Urothelium cell line (cell line): ENCODE data around the gene FBXL17.
"Not testable (repeated sequence)": the region's sequence is repeated elsewhere in the genome, so short reads cannot be mapped to it uniquely, and the experiment has no call there.

ENCODE experiments used
- DNase-seq: peaks from one replicate; pipeline ENCODE4 v3.0.0; 2011; ENCODE audit warnings: low spot score, mixed read lengths
- FAIRE-seq: peaks from 2 replicates; lab custom pipeline; 2011; peaks lifted over from hg19 to GRCh38; lab: Jason Lieb, UNC

FBXL17 gene

GRCh38 chr5:108381954-108382783, at the start of gene FBXL17:
TSS of gene FBXL17 (minus strand) at chr5:108382098.
- FAIRE-seq (peak; percentile 53), DNase-seq (peak; percentile 90)

- FAIRE-seq: no peak
- DNase-seq: no peak
These were observed 49.2 kb upstream of the FBXL17 start for GRCh38 chr5:108430931-108431608.

- DNase-seq (no peak), FAIRE-seq (no peak)
These were observed 39.8 kb upstream of the FBXL17 start for GRCh38 chr5:108421713-108422112.

- FAIRE-seq (no peak), DNase-seq (no peak)
These were observed 38.9 kb upstream of the FBXL17 start for GRCh38 chr5:108420755-108421154.

GRCh38 chr5:108420158-108420557, 38.3 kb upstream of the FBXL17 start:
- FAIRE-seq (no peak), DNase-seq (no peak)

- no peak for FAIRE-seq
- DNase-seq: no peak
These were observed 36.3 kb upstream of the FBXL17 start for GRCh38 chr5:108418197-108418596.

GRCh38 chr5:108417166-108417670, 35.3 kb upstream of the FBXL17 start:
- FAIRE-seq: no peak
- DNase-seq: no peak

- FAIRE-seq (no peak), DNase-seq (no peak)
These were observed 33.8 kb upstream of the FBXL17 start for GRCh38 chr5:108415726-108416125.

- DNase-seq (no peak), FAIRE-seq (no peak)
These were observed 27.9 kb upstream of the FBXL17 start for GRCh38 chr5:108409786-108410185.

GRCh38 chr5:108405201-108405600, 23.3 kb upstream of the FBXL17 start:
- not testable (repeated sequence) for FAIRE-seq

GRCh38 chr5:108398964-108399363, 17.1 kb upstream of the FBXL17 start:
- DNase-seq (no peak), FAIRE-seq (no peak)

More at GRCh38 chr5:108405201-108405600, 23.3 kb upstream of the FBXL17 start:
- not testable (repeated sequence) for DNase-seq

GRCh38 chr5:108396837-108397236, 14.9 kb upstream of the FBXL17 start:
- DNase-seq, FAIRE-seq: not testable (repeated sequence)

- FAIRE-seq: no peak
These were observed 5.9 kb upstream of the FBXL17 start for GRCh38 chr5:108387758-108388157.

GRCh38 chr5:108386345-108387061, 4.6 kb upstream of the FBXL17 start:
- FAIRE-seq (no peak), DNase-seq (no peak)

More at GRCh38 chr5:108387758-108388157, 5.9 kb upstream of the FBXL17 start:
- no peak for DNase-seq

- DNase-seq: no peak
- FAIRE-seq: no peak
These were observed 2.8 kb upstream of the FBXL17 start for GRCh38 chr5:108384741-108385140.

- no peak for DNase-seq
- FAIRE-seq: no peak
These were observed 959 bp upstream of the FBXL17 start for GRCh38 chr5:108382784-108383330.

- DNase-seq (peak; percentile 68), FAIRE-seq (no peak)
These were observed 446 bp downstream of the FBXL17 start for GRCh38 chr5:108381350-108381953.

- no peak for FAIRE-seq
- DNase-seq: peak; percentile 61
These were observed 1.2 kb downstream of the FBXL17 start for GRCh38 chr5:108380531-108381349.

GRCh38 chr5:108379722-108380530, 2.0 kb downstream of the FBXL17 start:
- DNase-seq: no peak
- no peak for FAIRE-seq
